GM19099 (cell line): ENCODE measurements around the gene PYY.

Experiments used
- POLR2A ChIP-seq: IDR thresholded peaks from 3 replicates; pipeline ENCODE4 v1.6.1; 2011; ENCODE audit warnings: low read depth; ENCODE audit not compliant: insufficient read length; ENCODE audit errors: extremely low read depth

The PYY gene

GRCh38 chr17:43953746-43954145 lies at the start of gene PYY:
PYY (minus strand) TSS chr17:43953940; CDS start chr17:43953483, 457 bp downstream.
- TF ChIP-seq POLR2A = no peak

GRCh38 chr17:44002141-44002848 lies 48.6 kb upstream of the PYY start:
- TF ChIP-seq POLR2A = no peak

- TF ChIP-seq POLR2A = no peak
Observed at GRCh38 chr17:44001461-44001920, 47.8 kb upstream of the PYY start.

- TF ChIP-seq POLR2A = no peak
Observed at GRCh38 chr17:44000871-44001460, 47.2 kb upstream of the PYY start.

GRCh38 chr17:44000141-44000860 lies 46.6 kb upstream of the PYY start:
- TF ChIP-seq POLR2A = no peak

GRCh38 chr17:43999024-43999423 lies 45.3 kb upstream of the PYY start:
- no peak for TF ChIP-seq POLR2A

GRCh38 chr17:43998552-43998951 lies 44.8 kb upstream of the PYY start:
- TF ChIP-seq POLR2A = no peak

GRCh38 chr17:43995150-43995471 lies 41.4 kb upstream of the PYY start:
- TF ChIP-seq POLR2A = no peak

GRCh38 chr17:43994272-43995149 lies 40.8 kb upstream of the PYY start:
- TF ChIP-seq POLR2A = no peak

- TF ChIP-seq POLR2A = no peak
Observed at GRCh38 chr17:43992641-43993040, 38.9 kb upstream of the PYY start.

GRCh38 chr17:43988301-43988700 lies 34.6 kb upstream of the PYY start:
- no peak for TF ChIP-seq POLR2A

GRCh38 chr17:43987131-43988021 lies 33.6 kb upstream of the PYY start:
- no peak for TF ChIP-seq POLR2A

GRCh38 chr17:43986225-43986981 lies 32.7 kb upstream of the PYY start:
- no peak for TF ChIP-seq POLR2A
